ENCODE results near the gene AHNAK2.

The AHNAK2 gene

DNA sequence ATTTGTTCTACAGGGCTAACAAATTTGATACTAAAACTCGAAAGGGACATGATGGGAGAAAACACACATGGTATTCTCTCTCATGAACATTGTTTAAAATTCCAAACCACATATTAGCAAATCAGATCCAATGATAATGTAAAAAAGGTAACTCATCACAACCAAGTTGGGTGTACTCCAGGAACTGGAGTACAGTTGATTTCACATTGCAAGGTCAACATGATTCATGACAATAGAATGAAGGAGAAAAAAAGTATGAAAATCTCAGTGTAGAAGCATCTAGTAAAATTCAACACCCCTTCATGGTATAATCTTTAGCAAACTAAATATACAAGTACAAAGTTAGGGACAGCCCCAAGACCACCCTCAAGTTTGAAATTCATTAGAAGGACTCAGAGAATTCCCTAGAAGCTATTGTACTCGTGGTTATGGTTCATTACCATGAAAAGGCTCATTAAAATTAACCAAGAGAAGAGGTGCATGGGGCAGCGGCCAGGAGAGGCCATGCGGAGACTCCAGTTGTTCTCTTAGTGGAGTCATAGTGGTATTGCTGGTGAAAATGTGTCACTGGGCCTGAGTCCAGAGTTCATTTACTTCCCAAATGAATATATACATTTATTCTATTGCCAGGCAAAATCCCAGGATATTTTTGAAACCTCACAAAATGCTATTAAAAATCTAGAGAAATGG is 45.8 kb upstream of the AHNAK2 start:
- H3K27ac ChIP-seq: no peak overlapping the region
- TF ChIP-seq, protein P1, sequence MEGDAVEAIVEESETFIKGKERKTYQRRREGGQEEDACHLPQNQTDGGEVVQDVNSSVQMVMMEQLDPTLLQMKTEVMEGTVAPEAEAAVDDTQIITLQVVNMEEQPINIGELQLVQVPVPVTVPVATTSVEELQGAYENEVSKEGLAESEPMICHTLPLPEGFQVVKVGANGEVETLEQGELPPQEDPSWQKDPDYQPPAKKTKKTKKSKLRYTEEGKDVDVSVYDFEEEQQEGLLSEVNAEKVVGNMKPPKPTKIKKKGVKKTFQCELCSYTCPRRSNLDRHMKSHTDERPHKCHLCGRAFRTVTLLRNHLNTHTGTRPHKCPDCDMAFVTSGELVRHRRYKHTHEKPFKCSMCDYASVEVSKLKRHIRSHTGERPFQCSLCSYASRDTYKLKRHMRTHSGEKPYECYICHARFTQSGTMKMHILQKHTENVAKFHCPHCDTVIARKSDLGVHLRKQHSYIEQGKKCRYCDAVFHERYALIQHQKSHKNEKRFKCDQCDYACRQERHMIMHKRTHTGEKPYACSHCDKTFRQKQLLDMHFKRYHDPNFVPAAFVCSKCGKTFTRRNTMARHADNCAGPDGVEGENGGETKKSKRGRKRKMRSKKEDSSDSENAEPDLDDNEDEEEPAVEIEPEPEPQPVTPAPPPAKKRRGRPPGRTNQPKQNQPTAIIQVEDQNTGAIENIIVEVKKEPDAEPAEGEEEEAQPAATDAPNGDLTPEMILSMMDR (IDR thresholded peaks at IDR 0.05): no peak
- intact Hi-C loops (cut with DNase I; ENCODE audit: low total_unique reads): loop anchor here (5.0 kb wide), 1 partner anchor 47 kb away; the partner anchor contains the start of gene AHNAK2

GRCh38 chr14:105023144-105023543 is 45.0 kb upstream of the AHNAK2 start:
- H3K4me3 ChIP-seq: no peak overlapping the region
- no peaks in the 10 kb centered on the region for H3K9me3 ChIP-seq
- DNase-seq: no peak
- no peak overlapping the region for H3K27ac ChIP-seq
- no peaks in the 10 kb centered on the region for H3K36me3 ChIP-seq
- intact Hi-C loops (cut with DNase I; ENCODE audit: low total_unique reads): loop anchor here (5.0 kb wide), 1 partner anchor 46 kb away; the partner anchor contains the start of gene AHNAK2
- peaks cover 0 to 38% (median 25%) of the 10 kb centered on the region in 4 donors for H3K4me1 ChIP-seq
- H3K27me3 ChIP-seq: no peaks in the 10 kb centered on the region
- TF ChIP-seq, protein P1 (IDR thresholded peaks at IDR 0.05): no peak

More for the DNA sequence above, 45.8 kb upstream of the AHNAK2 start:
- H3K4me3 ChIP-seq: no peak overlapping the region
- no peaks in the 10 kb centered on the region for H3K27me3 ChIP-seq
- peaks cover 0 to 34% (median 22%) of the 10 kb centered on the region in 4 donors for H3K4me1 ChIP-seq
- H3K9me3 ChIP-seq: no peaks in the 10 kb centered on the region
- DNase-seq: no peak
- H3K36me3 ChIP-seq: no peaks in the 10 kb centered on the region

- DNase-seq: no peak
- H3K36me3 ChIP-seq: no peaks in the 10 kb centered on the region
- H3K4me1 ChIP-seq: peaks cover 0 to 33% (median 25%) of the 10 kb centered on the region in 4 donors
- no peak overlapping the region for H3K27ac ChIP-seq
- H3K4me3 ChIP-seq: peak overlapping the region in 1 of 2 donors; percentile 94
- TF ChIP-seq, protein P1 (IDR thresholded peaks at IDR 0.05): no peak
- intact Hi-C loops (cut with DNase I; ENCODE audit: low total_unique reads): loop anchor here (5.0 kb wide), 1 partner anchor 45 kb away; the partner anchor contains the start of gene AHNAK2
- no peaks in the 10 kb centered on the region for H3K27me3 ChIP-seq
- no peaks in the 10 kb centered on the region for H3K9me3 ChIP-seq
Measured at GRCh38 chr14:105022276-105022670, 44.1 kb upstream of the AHNAK2 start.

DNA sequence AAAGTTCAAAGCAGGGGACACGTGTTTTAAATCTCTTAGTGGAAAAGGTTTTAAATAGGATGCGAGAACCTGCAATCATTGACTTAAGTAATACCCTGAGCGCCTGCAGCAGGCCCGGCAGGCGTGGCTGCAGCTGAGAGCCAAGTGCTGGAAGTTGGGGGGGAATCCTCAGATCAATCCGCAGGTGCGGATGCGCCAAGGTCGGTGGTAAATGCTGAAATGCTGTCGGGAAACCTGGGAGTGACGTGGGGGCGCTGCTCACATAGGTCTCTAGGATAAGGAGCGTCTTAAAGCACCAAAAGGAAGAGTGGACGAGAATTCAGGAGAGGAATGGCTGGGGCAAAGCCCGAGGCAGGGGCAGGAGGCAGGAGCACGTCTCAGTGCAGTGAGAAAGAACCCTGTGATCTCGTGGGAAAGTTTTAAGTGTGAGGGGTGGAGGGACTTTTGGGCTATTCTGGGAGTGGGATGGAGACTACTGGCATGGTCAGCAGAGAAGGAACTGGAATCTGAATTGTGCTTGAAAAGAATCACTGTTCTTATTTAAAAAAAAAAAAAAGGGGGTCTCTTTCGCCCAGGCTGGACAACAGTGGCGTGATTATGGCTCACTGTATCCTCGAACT is 43.6 kb upstream of the AHNAK2 start:
- H3K9me3 ChIP-seq: no peaks in the 10 kb centered on the region
- TF ChIP-seq, protein P1 (IDR thresholded peaks at IDR 0.05): no peak
- intact Hi-C loops (cut with DNase I; ENCODE audit: low total_unique reads): loop anchor here (5.0 kb wide), 1 partner anchor 44 kb away; the partner anchor contains the start of gene AHNAK2
- peaks cover 0 to 34% (median 24%) of the 10 kb centered on the region in 4 donors for H3K4me1 ChIP-seq
- H3K4me3 ChIP-seq: peak overlapping the region; percentile 90 to 94
- no peak for DNase-seq
- H3K36me3 ChIP-seq: no peaks in the 10 kb centered on the region
- no peaks in the 10 kb centered on the region for H3K27me3 ChIP-seq
- H3K27ac ChIP-seq: peak overlapping the region; percentile 70 to 83

DNA sequence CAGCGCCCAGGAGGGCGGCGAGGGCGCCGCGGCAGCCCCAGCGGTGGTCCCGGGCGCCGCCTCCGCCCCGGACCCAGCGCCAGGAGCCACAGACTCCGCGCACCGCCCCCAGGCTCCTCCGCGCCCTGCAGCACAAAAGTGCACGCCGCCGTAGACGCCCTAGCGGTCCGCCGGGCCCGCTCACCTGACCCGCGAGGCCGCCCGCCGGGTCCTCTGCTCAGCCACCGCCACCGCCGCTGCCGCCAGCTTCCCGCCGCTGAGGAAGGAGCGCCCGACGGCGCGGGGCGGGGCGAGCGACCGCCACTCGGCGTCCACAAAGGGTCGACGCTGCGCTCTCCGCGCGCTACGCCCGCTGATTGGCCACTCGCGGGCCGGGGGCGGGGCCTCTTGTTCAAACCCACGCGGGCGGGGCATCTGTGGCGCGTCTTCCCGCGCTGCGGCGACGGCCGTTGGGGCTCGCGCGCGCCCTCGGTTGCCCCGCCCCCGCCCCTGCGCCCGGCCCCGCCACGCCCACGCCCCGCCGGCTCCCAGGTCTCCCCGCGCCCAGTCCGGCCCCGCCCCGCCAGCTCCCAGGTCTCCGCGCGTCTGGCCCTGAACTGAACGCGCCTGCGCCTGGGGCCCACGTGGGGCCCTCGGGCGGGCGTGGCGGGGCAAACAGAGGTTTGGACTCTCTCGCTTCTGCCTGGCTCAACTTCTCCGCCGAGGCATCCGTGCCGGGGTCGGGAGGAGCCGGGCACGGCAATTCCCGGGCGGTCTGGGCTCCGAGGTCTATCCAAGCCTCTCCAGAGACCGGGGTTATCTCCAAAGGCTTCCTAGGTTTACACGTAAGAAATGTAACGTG is 42.9 kb upstream of the AHNAK2 start, which contains the start of gene CDCA4:
CDCA4 (minus strand) TSS at position 269 of the 841 bp plus-strand sequence. CDS start 9,154 bp downstream, outside the sequence.
- intact Hi-C loops (cut with DNase I; ENCODE audit: low total_unique reads): loop anchor here (5.0 kb wide), 1 partner anchor 44 kb away; the partner anchor contains the start of gene AHNAK2

More for the DNA sequence above, 42.9 kb upstream of the AHNAK2 start, which contains the start of gene CDCA4:
- peak; percentile 96 to 98 for DNase-seq
- peak within 1 kb of the TSS; percentile 73 to 83 for H3K27ac ChIP-seq
- no peaks in the 10 kb centered on the region for H3K36me3 ChIP-seq
- TF ChIP-seq, protein P1 (IDR thresholded peaks at IDR 0.05): no peak
- H3K4me3 ChIP-seq: peak within 1 kb of the TSS; percentile 90 to 94
- no peaks in the 10 kb centered on the region for H3K9me3 ChIP-seq
- H3K4me1 ChIP-seq: peaks cover 0 to 34% (median 26%) of the 10 kb centered on the region in 4 donors
- no peaks in the 10 kb centered on the region for H3K27me3 ChIP-seq
